ENCODE measurements around the gene POT1. TPM values are rescaled to one million over a fixed set of nuclear protein-coding genes. Genes with fewer than 3 reads are reported as not detected.

The POT1 gene
- total RNA-seq, 1 donor from 2014 or later, result 28.7 TPM

DNA sequence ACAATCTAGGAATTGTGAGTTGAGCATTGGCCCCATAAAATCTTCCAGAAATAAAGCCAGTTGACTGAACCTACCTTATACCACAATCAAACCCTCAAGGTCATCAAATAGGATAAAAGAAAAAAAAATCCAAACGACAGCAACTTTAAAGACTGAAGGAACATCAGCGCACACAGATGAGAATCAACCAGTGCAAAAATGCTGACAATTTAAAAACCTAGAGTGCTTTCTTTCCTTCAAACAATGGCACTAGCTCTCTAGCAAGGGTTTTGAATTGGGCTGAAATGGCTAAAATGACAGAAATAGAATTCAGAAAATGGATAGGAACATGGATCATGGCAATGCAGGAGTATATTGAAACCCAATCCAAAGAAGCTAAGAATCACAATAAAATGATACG is 16.1 kb upstream of the POT1 start:
- intact Hi-C loops (cut with DNase I), result no loop called here
- Histone ChIP-seq H3K9me3 (peaks cover 0 to 18% of the 10 kb centered on the region in 2 donors), H3K4me3 (no peak overlapping the region), H3K27me3 (no peaks in the 10 kb centered on the region), H3K4me1 (no peaks in the 10 kb centered on the region), H3K27ac (no peak overlapping the region), H3K36me3 (no peaks in the 10 kb centered on the region)
- no peak for DNase-seq (ENCODE audit: low spot score in 2 of 2)
- TF ChIP-seq, protein P1, sequence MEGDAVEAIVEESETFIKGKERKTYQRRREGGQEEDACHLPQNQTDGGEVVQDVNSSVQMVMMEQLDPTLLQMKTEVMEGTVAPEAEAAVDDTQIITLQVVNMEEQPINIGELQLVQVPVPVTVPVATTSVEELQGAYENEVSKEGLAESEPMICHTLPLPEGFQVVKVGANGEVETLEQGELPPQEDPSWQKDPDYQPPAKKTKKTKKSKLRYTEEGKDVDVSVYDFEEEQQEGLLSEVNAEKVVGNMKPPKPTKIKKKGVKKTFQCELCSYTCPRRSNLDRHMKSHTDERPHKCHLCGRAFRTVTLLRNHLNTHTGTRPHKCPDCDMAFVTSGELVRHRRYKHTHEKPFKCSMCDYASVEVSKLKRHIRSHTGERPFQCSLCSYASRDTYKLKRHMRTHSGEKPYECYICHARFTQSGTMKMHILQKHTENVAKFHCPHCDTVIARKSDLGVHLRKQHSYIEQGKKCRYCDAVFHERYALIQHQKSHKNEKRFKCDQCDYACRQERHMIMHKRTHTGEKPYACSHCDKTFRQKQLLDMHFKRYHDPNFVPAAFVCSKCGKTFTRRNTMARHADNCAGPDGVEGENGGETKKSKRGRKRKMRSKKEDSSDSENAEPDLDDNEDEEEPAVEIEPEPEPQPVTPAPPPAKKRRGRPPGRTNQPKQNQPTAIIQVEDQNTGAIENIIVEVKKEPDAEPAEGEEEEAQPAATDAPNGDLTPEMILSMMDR (IDR thresholded peaks at IDR 0.05), result no peak

DNA sequence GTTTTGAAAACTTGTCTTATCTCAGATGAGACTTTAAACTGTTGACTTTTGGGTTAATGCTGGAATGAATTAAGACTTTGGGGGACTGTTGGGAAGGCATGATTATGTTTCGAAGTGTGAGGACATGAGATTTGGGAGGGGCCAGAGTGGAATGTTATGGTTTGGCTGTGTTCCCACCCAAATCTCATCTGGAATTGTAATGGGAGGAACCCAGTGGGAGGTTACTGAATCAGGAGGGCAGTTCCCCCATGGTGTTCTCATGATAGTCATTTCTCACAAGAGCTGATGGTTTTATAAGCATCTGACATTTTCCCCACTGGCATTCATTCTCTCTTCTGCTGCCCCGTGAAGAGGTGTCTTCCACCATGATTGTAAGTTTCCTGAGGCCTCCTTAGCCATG is 13.8 kb upstream of the POT1 start:
- DNase-seq (ENCODE audit: low spot score in 2 of 2), result no peak

DNA sequence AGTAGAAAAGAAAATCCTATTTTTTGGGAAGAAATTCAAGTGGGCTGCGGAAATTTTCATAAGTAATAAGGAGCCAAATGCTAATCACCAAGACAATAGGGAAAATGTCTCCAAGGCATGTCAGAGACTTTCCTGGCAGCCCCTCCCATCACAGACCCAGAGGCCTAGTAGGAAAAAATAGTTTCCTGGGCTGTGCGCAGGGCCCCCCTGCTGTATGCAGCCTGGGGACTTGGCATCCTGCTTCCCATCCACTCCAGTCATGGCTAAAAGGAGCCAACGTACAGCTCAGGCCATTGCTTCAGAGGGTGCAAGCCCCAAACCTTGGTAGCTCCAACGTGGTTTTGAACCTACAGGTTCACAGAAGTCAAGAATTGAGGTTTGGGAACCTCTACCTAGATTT is 12.8 kb upstream of the POT1 start:
- H3K4me1 ChIP-seq, result no peaks in the 10 kb centered on the region
- H3K27ac ChIP-seq, result no peak overlapping the region
- peaks cover 0 to 14% of the 10 kb centered on the region in 2 donors for H3K9me3 ChIP-seq
- H3K36me3 ChIP-seq, result no peaks in the 10 kb centered on the region
- no peak for DNase-seq (ENCODE audit: low spot score in 2 of 2)
- H3K27me3 ChIP-seq, result no peaks in the 10 kb centered on the region
- intact Hi-C loops (cut with DNase I), result no loop called here
- TF ChIP-seq, protein P1 (IDR thresholded peaks at IDR 0.05), result no peak
- no peak overlapping the region for H3K4me3 ChIP-seq

More for the DNA sequence above, 13.8 kb upstream of the POT1 start:
- Histone ChIP-seq H3K27me3 (no peaks in the 10 kb centered on the region), H3K4me3 (no peak overlapping the region), H3K27ac (no peak overlapping the region), H3K9me3 (peaks cover 0 to 18% of the 10 kb centered on the region in 2 donors), H3K36me3 (no peaks in the 10 kb centered on the region), H3K4me1 (no peaks in the 10 kb centered on the region)
- TF ChIP-seq, protein P1 (IDR thresholded peaks at IDR 0.05), result no peak
- intact Hi-C loops (cut with DNase I), result no loop called here

DNA sequence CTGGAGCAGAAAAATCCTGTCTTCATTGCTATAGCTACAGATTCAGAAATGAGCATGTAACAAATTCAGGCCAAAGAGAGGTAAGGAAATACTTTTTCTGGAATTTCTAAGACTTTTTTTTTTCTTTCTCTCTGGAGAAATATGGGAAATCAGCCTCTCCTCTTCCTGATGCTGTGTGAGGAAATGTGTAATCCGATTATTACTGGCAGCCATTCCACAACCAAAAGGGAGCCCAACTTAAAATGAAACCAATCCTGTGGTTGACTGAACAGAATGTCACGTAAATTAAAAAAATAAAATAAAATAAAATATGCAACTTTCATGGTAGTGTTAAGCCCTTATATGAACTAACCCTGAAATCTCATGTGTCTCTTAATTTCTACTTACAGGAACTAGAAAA is 10.7 kb upstream of the POT1 start:
- DNase-seq (ENCODE audit: low spot score in 2 of 2), result no peak

DNA sequence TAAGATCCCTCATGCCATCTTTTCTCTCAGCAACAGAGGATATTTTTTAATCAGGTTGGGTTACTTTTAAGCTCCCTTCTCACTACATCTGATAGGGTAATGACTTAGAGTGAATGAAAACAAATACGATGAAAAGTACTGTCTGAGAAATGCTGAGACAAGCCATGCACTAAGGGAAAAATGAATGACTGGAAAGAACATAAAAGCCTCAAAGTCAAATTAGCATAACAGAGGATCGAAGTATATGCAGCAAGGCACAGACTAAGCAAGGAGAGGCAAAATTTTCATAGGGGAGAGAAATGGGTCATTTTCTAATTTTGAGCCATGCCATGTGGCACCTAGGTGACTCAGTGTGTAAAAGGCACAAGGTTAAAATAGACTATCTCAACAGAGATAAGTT is 8.5 kb upstream of the POT1 start:
- intact Hi-C loops (cut with DNase I), result no loop called here

More for the DNA sequence above, 10.7 kb upstream of the POT1 start:
- H3K4me1 ChIP-seq, result no peaks in the 10 kb centered on the region
- H3K27ac ChIP-seq, result no peak overlapping the region
- no peaks in the 10 kb centered on the region for H3K27me3 ChIP-seq
- H3K9me3 ChIP-seq, result no peaks in the 10 kb centered on the region
- H3K4me3 ChIP-seq, result no peak overlapping the region
- TF ChIP-seq, protein P1 (IDR thresholded peaks at IDR 0.05), result no peak
- intact Hi-C loops (cut with DNase I), result no loop called here
- no peaks in the 10 kb centered on the region for H3K36me3 ChIP-seq

More for the DNA sequence above, 8.5 kb upstream of the POT1 start:
- DNase-seq (ENCODE audit: low spot score in 2 of 2), result no peak
- no peak overlapping the region for H3K27ac ChIP-seq
- H3K4me3 ChIP-seq, result no peak overlapping the region
- no peaks in the 10 kb centered on the region for H3K4me1 ChIP-seq
- H3K9me3 ChIP-seq, result no peaks in the 10 kb centered on the region
- TF ChIP-seq, protein P1 (IDR thresholded peaks at IDR 0.05), result no peak
- H3K36me3 ChIP-seq, result no peaks in the 10 kb centered on the region
- no peaks in the 10 kb centered on the region for H3K27me3 ChIP-seq
